Lung (tissue), 12 donors: Measurements from ENCODE around the gene RDX. TPM values are rescaled to one million over a fixed set of nuclear protein-coding genes. Genes with fewer than 3 reads are reported as not detected.
"Not testable (repeated sequence)": the region's sequence is repeated elsewhere in the genome, so short reads cannot be mapped to it uniquely, and the experiment has no call there.

ENCODE experiments used
- ATAC-seq: fragments of 200-7000 bp; cut with Tn5 transposase; one replicate; pipeline ENCODE4 v1.9.1; 2020; ENCODE audit warnings: moderate number of reproducible peaks; ENCODE audit not compliant: insufficient read depth, low FRiP score
- DNase-seq, 3 donors: peaks; one replicate each; pipeline ENCODE4 v3.0.0-alpha.2; 2013 to 2017
- H3K27ac ChIP-seq, 2 donors: one replicate each; pipeline ENCODE4 v1.5.1; 2013; ENCODE audit warnings: mild to moderate bottlenecking in 2 of 2, moderate library complexity in 2 of 2, control low read depth in 1 of 2, inconsistent platforms in 1 of 2, low read depth in 1 of 2, low read length in 1 of 2
- H3K27me3 ChIP-seq, 3 donors: one replicate each; pipeline ENCODE4 v1.5.1; 2013; ENCODE audit warnings: low read length in 2 of 3; ENCODE audit not compliant: control insufficient read depth in 3 of 3, insufficient read depth in 3 of 3
- H3K36me3 ChIP-seq, 4 donors: one replicate each; pipeline ENCODE4 v1.5.1; 2013; ENCODE audit warnings: low read length in 4 of 4, mild to moderate bottlenecking in 1 of 4, moderate library complexity in 1 of 4; ENCODE audit not compliant: control insufficient read depth in 4 of 4, insufficient read depth in 4 of 4
- H3K4me1 ChIP-seq, 5 donors: one replicate each; pipeline ENCODE4 v1.5.1; 2013; ENCODE audit warnings: low read length in 5 of 5, mild to moderate bottlenecking in 2 of 5, moderate library complexity in 1 of 5; ENCODE audit not compliant: control insufficient read depth in 5 of 5, insufficient read depth in 5 of 5
- H3K4me3 ChIP-seq: one replicate; pipeline ENCODE4 v1.5.1; 2013; ENCODE audit warnings: mild to moderate bottlenecking, control low read depth, moderate library complexity
- H3K9ac ChIP-seq, 2 donors: one replicate each; pipeline ENCODE4 v1.5.1; 2013; ENCODE audit warnings: low read length in 2 of 2, control low read depth in 1 of 2; ENCODE audit not compliant: insufficient read depth in 1 of 2
- H3K9me3 ChIP-seq, 4 donors: one replicate each; pipeline ENCODE4 v1.5.1; 2013; ENCODE audit warnings: low read length in 3 of 4, mild to moderate bottlenecking in 1 of 4, moderate library complexity in 1 of 4; ENCODE audit not compliant: control insufficient read depth in 4 of 4, insufficient read depth in 3 of 4
- WGBS, 2 donors: extraction: QIAGEN DNeasy Blood & Tissue Kit; methylation state at CpG; one replicate each; pipeline ENCODE4 v1.1.7; 2013; 5-methylcytosine and 5-hydroxymethylcytosine counted together
- polyA plus RNA-seq, 2 donors: library from polyadenylated mRNA; stranded (reverse); fragments of 200-250 nt; gene quantifications; one replicate each; pipeline ENCODE4 v1.2.1, GENCODE V29; 2013
- total RNA-seq, 2 donors: library from RNA; depleted of rRNA in 1 of 2; stranded (reverse); fragments of >200 nt in 1 of 2; gene quantifications; one replicate each; pipeline ENCODE4 v1.2.1, GENCODE V29; 2014 to 2021
- TF ChIP-seq, protein P1 (sequence below): IDR thresholded peaks from 2 replicates; pipeline ENCODE4 v1.5.1; 2012; ENCODE audit warnings: mild to moderate bottlenecking; ENCODE audit errors: control extremely low read depth, extremely low read depth
- donor health status: control.
- donor health status: control.
- donor health status: Bipolar disorder and iron deficiency.
- donor health status: healthy.
- donor health status: DM: yes; HTN: yes; CAD: no.

Gene RDX
- total and polyA plus RNA-seq, 4 donors = 21.8 to 144 (median 59.2) TPM

DNA sequence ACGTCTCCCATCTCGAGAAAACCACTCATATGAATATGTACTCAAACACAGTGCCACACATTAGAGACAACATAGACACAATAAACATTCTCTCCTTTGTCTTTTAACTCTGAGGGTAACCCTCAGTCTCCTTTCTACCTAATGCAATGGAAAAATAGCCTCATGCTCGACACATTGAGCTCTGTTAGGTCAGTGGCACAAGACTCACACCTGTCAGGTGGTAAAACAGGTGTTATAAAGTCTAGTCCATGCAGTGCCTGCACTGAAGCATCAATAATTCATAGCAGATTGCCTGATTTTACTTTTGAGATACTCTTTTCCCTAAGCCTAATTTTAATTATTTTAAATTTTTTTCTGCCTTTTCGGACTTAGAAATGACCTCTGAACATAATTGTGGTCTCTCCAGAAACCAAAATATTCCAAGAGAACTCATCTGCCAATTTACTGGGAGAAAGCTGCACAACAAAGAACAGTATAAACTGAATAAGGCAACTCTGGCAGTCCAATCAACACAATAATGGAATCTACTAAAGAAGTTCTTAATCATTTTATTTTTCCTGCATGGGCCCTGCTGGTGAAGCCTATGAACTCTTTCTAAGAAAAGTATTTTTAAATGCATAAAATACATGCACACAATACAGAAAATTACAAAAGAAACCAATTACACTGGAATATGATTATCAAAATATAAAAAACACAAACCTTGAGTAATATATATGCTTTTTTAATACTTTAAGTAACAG lies 9.9 kb downstream of the RDX start:
- Histone ChIP-seq H3K36me3 (peaks cover 0 to under 1% (median 0%) of the 10 kb centered on the region in 4 donors), H3K4me3 (no peak overlapping the region), H3K9ac (no peak overlapping the region), H3K27me3 (no peaks in the 10 kb centered on the region), H3K9me3 (no peaks in the 10 kb centered on the region), H3K27ac (no peak overlapping the region), H3K4me1 (peaks cover 0 to 11% (median 4%) of the 10 kb centered on the region in 5 donors)
- TF ChIP-seq, protein P1, sequence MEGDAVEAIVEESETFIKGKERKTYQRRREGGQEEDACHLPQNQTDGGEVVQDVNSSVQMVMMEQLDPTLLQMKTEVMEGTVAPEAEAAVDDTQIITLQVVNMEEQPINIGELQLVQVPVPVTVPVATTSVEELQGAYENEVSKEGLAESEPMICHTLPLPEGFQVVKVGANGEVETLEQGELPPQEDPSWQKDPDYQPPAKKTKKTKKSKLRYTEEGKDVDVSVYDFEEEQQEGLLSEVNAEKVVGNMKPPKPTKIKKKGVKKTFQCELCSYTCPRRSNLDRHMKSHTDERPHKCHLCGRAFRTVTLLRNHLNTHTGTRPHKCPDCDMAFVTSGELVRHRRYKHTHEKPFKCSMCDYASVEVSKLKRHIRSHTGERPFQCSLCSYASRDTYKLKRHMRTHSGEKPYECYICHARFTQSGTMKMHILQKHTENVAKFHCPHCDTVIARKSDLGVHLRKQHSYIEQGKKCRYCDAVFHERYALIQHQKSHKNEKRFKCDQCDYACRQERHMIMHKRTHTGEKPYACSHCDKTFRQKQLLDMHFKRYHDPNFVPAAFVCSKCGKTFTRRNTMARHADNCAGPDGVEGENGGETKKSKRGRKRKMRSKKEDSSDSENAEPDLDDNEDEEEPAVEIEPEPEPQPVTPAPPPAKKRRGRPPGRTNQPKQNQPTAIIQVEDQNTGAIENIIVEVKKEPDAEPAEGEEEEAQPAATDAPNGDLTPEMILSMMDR = no peak
- DNase-seq = no peak
- WGBS, 2 donors = 65 to 75% methylated on average over 4 of the region's 4 CpGs
- ATAC-seq = no peak

DNA sequence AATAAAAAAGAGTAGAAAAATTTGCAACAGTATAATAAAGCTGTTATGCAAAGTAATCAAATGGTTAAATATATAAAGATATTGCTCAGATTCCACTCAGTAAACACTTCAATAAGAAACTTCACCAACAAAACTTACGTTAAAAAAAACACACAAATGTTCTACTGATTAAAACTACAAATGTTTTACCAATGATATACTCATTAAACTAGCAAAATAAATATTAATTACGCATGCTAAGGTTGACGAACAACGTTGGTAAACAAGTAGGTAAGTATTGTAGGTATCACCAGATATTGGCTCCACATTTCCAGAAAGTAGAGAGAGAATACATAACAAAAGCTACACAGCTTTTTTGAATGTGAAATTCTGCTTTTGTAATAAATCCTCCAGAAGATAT lies 12.6 kb downstream of the RDX start:
- Histone ChIP-seq H3K9ac (no peak overlapping the region), H3K27ac (no peak overlapping the region), H3K4me3 (no peak overlapping the region), H3K9me3 (no peaks in the 10 kb centered on the region), H3K4me1 (peaks cover 0 to 8% (median 3%) of the 10 kb centered on the region in 5 donors), H3K27me3 (no peaks in the 10 kb centered on the region), H3K36me3 (peaks cover 0 to 8% (median under 1%) of the 10 kb centered on the region in 4 donors)
- DNase-seq = no peak
- WGBS, 2 donors = 66 to 84% methylated on average over 4 of the region's 4 CpGs
- ATAC-seq = no peak
- TF ChIP-seq, protein P1 = no peak

DNA sequence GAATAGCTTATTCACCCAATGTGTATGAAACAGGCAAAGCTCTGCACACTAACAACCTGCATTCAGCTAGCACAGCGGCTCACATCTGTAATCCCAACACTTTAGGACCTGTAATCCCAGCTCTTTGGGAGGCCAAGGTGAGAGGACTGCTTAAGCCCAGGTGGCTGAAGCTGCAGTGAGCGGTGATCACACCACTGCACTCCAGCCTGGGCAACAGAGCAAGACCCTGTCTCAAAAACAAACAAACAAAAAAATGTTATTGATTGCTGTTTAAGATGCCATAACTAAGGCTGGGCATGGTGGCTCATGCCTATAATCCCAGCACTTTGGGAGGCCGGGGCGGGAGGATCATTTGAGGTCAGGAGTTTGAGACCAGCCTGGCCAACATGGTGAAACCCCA lies 15.8 kb downstream of the RDX start:
- not testable (repeated sequence) for ATAC-seq, H3K9me3 ChIP-seq, DNase-seq, H3K36me3 ChIP-seq, H3K9ac ChIP-seq, H3K27me3 ChIP-seq, H3K27ac ChIP-seq, H3K4me3 ChIP-seq, H3K4me1 ChIP-seq
- 96 to 97% methylated on average over 4 of the region's 4 CpGs for WGBS, 2 donors

DNA sequence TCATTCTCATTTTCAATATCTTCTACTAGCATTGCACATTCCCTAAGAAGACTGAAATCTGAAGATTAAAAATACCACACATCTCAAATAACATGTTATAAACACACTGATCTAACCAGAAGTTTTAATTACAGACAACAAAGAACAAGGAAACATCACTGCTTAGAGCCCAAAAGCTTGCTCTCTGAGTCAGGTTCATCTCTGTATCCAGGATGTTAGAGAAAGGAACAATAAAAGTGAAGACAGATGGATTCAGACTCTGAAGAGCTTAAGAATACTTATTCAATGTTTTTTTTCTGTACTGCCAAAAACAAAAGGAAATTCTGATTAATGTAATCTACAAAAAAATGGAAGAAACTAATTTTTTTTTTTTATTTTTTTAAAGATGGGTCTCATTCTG lies 16.5 kb downstream of the RDX start:
- H3K4me3 ChIP-seq = no peak overlapping the region
- ATAC-seq (no peak), DNase-seq (no peak)
- no peak overlapping the region for H3K9ac ChIP-seq
- H3K4me1 ChIP-seq = peaks cover 0 to 3% (median 0%) of the 10 kb centered on the region in 5 donors
- no peak overlapping the region for H3K27ac ChIP-seq
- no peaks in the 10 kb centered on the region for H3K9me3 ChIP-seq
- no peaks in the 10 kb centered on the region for H3K27me3 ChIP-seq
- peaks cover 0 to 9% (median 4%) of the 10 kb centered on the region in 4 donors for H3K36me3 ChIP-seq
- TF ChIP-seq, protein P1 = no peak
